Stimulated activated CD4-positive, alpha-beta T cell treated with anti-CD3 and anti-CD28 coated beads, Interleukin-4, amount 100 ng/mL, for 4 hours (primary cell): ENCODE results near the gene COX10.

Experiments
- DNase-seq, 2 experiments: peaks; one replicate each; pipeline ENCODE4 v3.0.0-alpha.2; 2020

Gene COX10

GRCh38 chr17:14070344-14070984 is 1.2 kb downstream of the COX10 start:
- no peak for DNase-seq

- no peak for DNase-seq
These were observed 3.6 kb downstream of the COX10 start for GRCh38 chr17:14072881-14073280.

- no peak for DNase-seq
These were observed 8.7 kb downstream of the COX10 start for GRCh38 chr17:14078027-14078426.

GRCh38 chr17:14080847-14081251 is 11.5 kb downstream of the COX10 start:
- no peak for DNase-seq

- DNase-seq = no peak
These were observed 13.5 kb downstream of the COX10 start for GRCh38 chr17:14082848-14083247.

GRCh38 chr17:14084955-14085354 is 15.7 kb downstream of the COX10 start:
- DNase-seq = no peak

- DNase-seq = no peak
These were observed 16.9 kb downstream of the COX10 start for GRCh38 chr17:14086189-14086588.

GRCh38 chr17:14089179-14089578 is 19.9 kb downstream of the COX10 start:
- no peak for DNase-seq

- DNase-seq = no peak
These were observed 22.1 kb downstream of the COX10 start for GRCh38 chr17:14091367-14091766.

GRCh38 chr17:14092808-14093207 is 23.5 kb downstream of the COX10 start:
- DNase-seq = no peak

- DNase-seq = no peak
These were observed 25.6 kb downstream of the COX10 start for GRCh38 chr17:14094676-14095601.

- DNase-seq = no peak
These were observed 26.3 kb downstream of the COX10 start for GRCh38 chr17:14095631-14096030.

GRCh38 chr17:14098246-14098645 is 28.9 kb downstream of the COX10 start:
- DNase-seq = no peak

GRCh38 chr17:14101976-14102375 is 32.7 kb downstream of the COX10 start:
- no peak for DNase-seq

GRCh38 chr17:14103836-14104235 is 34.5 kb downstream of the COX10 start:
- no peak for DNase-seq

- no peak for DNase-seq
These were observed 35.4 kb downstream of the COX10 start for GRCh38 chr17:14104734-14105133.

GRCh38 chr17:14107889-14108288 is 38.6 kb downstream of the COX10 start:
- DNase-seq = no peak

- no peak for DNase-seq
These were observed 43.1 kb downstream of the COX10 start for GRCh38 chr17:14112407-14112806.

GRCh38 chr17:14113137-14113536 is 43.8 kb downstream of the COX10 start:
- DNase-seq = no peak

- DNase-seq = no peak
These were observed 47.1 kb downstream of the COX10 start for GRCh38 chr17:14116263-14117024.

- no peak for DNase-seq
These were observed 49.6 kb downstream of the COX10 start for GRCh38 chr17:14118951-14119350.

GRCh38 chr17:14119546-14119945 is 50.2 kb downstream of the COX10 start:
- no peak for DNase-seq

GRCh38 chr17:14121952-14122351 is 52.6 kb downstream of the COX10 start:
- no peak for DNase-seq
